Neural cell (in vitro differentiated cells): Measurements from ENCODE around the gene COL6A2.

ENCODE experiments used
- CTCF ChIP-seq: fragments of 450-650 bp; IDR thresholded peaks from 2 replicates; pipeline ENCODE4 v1.5.1; 2014; ENCODE audit warnings: antibody characterized with exemption, mild to moderate bottlenecking, moderate library complexity; ENCODE audit not compliant: poor library complexity, severe bottlenecking
- EP300 ChIP-seq: fragments of 450-650 bp; conservative IDR thresholded peaks from 2 replicates; pipeline ENCODE4 v1.6.1; 2014; ENCODE audit warnings: antibody characterized with exemption, mild to moderate bottlenecking, moderate library complexity; ENCODE audit not compliant: poor library complexity, severe bottlenecking
- EZH2 ChIP-seq: fragments of 200-600, 300-800 bp; shearing (Covaris generic), sonication (generic); IDR thresholded peaks from 2 replicates; pipeline ENCODE4 v1.6.1; 2014; ENCODE audit warnings: antibody characterized with exemption, low read length, borderline replicate concordance, mild to moderate bottlenecking; ENCODE audit not compliant: insufficient read depth, poor library complexity, severe bottlenecking
- SMC3 ChIP-seq: fragments of 450-650 bp; conservative IDR thresholded peaks from 2 replicates; pipeline ENCODE4 v1.6.1; 2014; ENCODE audit warnings: antibody characterized with exemption, mild to moderate bottlenecking, moderate library complexity; ENCODE audit not compliant: poor library complexity
- TF ChIP-seq, protein P1 (sequence below): IDR thresholded peaks from 2 replicates; pipeline ENCODE4 v1.6.1; 2012; ENCODE audit warnings: borderline replicate concordance

- no peak for TF ChIP-seq EP300
- TF ChIP-seq CTCF: no peak
- TF ChIP-seq SMC3: no peak
- TF ChIP-seq EZH2: no peak
- TF ChIP-seq, protein P1, sequence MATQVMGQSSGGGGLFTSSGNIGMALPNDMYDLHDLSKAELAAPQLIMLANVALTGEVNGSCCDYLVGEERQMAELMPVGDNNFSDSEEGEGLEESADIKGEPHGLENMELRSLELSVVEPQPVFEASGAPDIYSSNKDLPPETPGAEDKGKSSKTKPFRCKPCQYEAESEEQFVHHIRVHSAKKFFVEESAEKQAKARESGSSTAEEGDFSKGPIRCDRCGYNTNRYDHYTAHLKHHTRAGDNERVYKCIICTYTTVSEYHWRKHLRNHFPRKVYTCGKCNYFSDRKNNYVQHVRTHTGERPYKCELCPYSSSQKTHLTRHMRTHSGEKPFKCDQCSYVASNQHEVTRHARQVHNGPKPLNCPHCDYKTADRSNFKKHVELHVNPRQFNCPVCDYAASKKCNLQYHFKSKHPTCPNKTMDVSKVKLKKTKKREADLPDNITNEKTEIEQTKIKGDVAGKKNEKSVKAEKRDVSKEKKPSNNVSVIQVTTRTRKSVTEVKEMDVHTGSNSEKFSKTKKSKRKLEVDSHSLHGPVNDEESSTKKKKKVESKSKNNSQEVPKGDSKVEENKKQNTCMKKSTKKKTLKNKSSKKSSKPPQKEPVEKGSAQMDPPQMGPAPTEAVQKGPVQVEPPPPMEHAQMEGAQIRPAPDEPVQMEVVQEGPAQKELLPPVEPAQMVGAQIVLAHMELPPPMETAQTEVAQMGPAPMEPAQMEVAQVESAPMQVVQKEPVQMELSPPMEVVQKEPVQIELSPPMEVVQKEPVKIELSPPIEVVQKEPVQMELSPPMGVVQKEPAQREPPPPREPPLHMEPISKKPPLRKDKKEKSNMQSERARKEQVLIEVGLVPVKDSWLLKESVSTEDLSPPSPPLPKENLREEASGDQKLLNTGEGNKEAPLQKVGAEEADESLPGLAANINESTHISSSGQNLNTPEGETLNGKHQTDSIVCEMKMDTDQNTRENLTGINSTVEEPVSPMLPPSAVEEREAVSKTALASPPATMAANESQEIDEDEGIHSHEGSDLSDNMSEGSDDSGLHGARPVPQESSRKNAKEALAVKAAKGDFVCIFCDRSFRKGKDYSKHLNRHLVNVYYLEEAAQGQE: no peak
Measured at GRCh38 chr21:46069166-46069565, 28.7 kb upstream of the COL6A2 start.
